Measurements from ENCODE around the gene GCLC. TPM values are rescaled to one million over a fixed set of nuclear protein-coding genes. Genes with fewer than 3 reads are reported as not detected.
A peak's percentile ranks its signal among the peaks of the same experiment; 100 is the strongest.

Gene GCLC
- total RNA-seq, 1 donor, result 36.3 TPM

GRCh38 chr6:53585208-53585900 lies 40.5 kb upstream of the GCLC start:
- DNase-seq (ENCODE audit: low read depth), result no peak
- H3K4me3 ChIP-seq (ENCODE audit: low read depth, low read length), result no peak overlapping the region
- no peak for TF ChIP-seq CTCF (IDR thresholded peaks at IDR 0.05; ENCODE audit: insufficient read depth, low read depth, low read length)

- no peak overlapping the region for H3K4me3 ChIP-seq (ENCODE audit: low read depth, low read length)
- no peak for DNase-seq (ENCODE audit: low read depth)
- TF ChIP-seq CTCF (IDR thresholded peaks at IDR 0.05; ENCODE audit: insufficient read depth, low read depth, low read length), result no peak
Measured at GRCh38 chr6:53584726-53585125, 39.8 kb upstream of the GCLC start.

- H3K4me3 ChIP-seq (ENCODE audit: low read depth, low read length), result no peak overlapping the region
- no peak for DNase-seq (ENCODE audit: low read depth)
- no peak for TF ChIP-seq CTCF (IDR thresholded peaks at IDR 0.05; ENCODE audit: insufficient read depth, low read depth, low read length)
Measured at GRCh38 chr6:53583451-53583850, 38.5 kb upstream of the GCLC start.

- H3K4me3 ChIP-seq (ENCODE audit: low read depth, low read length), result no peak overlapping the region
- DNase-seq (ENCODE audit: low read depth), result peak; percentile 23
- TF ChIP-seq CTCF (IDR thresholded peaks at IDR 0.05; ENCODE audit: insufficient read depth, low read depth, low read length), result no peak
Measured at GRCh38 chr6:53582963-53583362, 38.1 kb upstream of the GCLC start.

- no peak for DNase-seq (ENCODE audit: low read depth)
- no peak for TF ChIP-seq CTCF (IDR thresholded peaks at IDR 0.05; ENCODE audit: insufficient read depth, low read depth, low read length)
- H3K4me3 ChIP-seq (ENCODE audit: low read depth, low read length), result no peak overlapping the region
Measured at GRCh38 chr6:53581856-53582255, 37.0 kb upstream of the GCLC start.

- no peak overlapping the region for H3K4me3 ChIP-seq (ENCODE audit: low read depth, low read length)
- DNase-seq (ENCODE audit: low read depth), result peak; percentile 31
- TF ChIP-seq CTCF (IDR thresholded peaks at IDR 0.05; ENCODE audit: insufficient read depth, low read depth, low read length), result no peak
Measured at GRCh38 chr6:53581173-53581773, 36.4 kb upstream of the GCLC start.

All from fibroblast of villous mesenchyme (primary cell).